ENCODE results near the gene DQX1. TPM values are rescaled to one million over a fixed set of nuclear protein-coding genes. Genes with fewer than 3 reads are reported as not detected.

The DQX1 gene
- total RNA-seq, 2 donors from 2014 or later, result 34.3 to 44.0 TPM

DNA sequence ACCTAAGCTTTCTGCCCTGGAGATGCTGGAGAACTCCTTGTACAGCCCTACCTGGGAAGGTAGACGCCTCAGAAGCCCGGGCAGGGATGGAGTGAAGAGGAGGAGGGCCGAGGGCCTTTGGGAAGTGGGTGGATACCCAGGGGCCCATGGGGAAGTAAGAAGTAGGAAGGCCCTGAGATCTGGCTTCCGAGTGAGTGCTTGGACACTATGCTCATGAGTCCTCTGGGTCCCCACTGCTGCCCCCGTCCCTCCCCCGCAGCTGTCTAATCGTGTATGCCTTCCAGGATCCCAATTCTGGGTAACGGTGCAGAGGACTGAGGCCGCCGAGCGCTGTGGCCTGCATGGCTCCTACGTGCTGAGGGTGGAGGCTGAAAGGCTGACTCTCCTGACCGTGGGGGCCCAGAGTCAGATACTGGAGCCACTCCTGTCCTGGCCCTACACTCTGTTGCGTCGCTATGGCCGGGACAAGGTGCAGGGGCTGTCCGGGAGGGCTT lies 29.6 kb upstream of the DQX1 start:
- ATAC-seq, result no peak

DNA sequence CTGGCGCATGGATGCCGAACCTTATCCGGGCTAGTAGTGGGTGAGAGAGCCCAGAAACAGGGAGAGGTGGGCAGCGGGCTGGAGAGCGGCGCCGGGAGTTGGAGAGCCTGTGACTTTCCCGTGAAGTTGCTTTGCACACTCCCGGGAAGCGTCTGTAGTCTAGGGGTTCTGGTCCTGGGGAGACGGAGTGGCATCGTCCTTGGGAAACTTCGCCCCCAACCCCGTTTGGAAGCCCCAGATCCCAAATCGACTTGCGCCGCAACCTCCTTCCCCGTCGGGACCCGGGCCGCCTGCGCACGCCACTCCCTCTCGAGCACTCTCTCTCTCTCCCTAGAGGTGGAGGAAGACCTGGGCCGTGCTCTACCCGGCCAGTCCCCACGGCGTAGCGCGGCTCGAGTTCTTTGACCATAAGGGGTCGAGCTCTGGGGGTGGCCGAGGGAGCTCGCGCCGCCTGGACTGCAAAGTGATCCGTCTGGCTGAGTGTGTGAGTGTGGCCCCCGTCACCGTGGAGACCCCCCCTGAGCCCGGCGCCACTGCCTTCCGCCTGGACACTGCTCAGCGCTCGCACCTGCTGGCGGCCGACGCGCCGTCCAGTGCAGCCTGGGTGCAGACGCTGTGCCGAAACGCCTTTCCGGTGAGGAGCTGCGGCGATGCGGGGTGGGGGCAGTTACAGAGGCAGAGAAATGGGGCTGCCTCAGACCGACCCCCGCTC lies 28.9 kb upstream of the DQX1 start:
- DNase-seq (peak; percentile 50 to 76), ATAC-seq (peak; percentile 71)
- intact Hi-C loops (cut with DNase I, micrococcal nuclease), result no loop called here

More for the DNA sequence above, 29.6 kb upstream of the DQX1 start:
- intact Hi-C loops (cut with DNase I, micrococcal nuclease), result no loop called here
- DNase-seq, result no peak

DNA sequence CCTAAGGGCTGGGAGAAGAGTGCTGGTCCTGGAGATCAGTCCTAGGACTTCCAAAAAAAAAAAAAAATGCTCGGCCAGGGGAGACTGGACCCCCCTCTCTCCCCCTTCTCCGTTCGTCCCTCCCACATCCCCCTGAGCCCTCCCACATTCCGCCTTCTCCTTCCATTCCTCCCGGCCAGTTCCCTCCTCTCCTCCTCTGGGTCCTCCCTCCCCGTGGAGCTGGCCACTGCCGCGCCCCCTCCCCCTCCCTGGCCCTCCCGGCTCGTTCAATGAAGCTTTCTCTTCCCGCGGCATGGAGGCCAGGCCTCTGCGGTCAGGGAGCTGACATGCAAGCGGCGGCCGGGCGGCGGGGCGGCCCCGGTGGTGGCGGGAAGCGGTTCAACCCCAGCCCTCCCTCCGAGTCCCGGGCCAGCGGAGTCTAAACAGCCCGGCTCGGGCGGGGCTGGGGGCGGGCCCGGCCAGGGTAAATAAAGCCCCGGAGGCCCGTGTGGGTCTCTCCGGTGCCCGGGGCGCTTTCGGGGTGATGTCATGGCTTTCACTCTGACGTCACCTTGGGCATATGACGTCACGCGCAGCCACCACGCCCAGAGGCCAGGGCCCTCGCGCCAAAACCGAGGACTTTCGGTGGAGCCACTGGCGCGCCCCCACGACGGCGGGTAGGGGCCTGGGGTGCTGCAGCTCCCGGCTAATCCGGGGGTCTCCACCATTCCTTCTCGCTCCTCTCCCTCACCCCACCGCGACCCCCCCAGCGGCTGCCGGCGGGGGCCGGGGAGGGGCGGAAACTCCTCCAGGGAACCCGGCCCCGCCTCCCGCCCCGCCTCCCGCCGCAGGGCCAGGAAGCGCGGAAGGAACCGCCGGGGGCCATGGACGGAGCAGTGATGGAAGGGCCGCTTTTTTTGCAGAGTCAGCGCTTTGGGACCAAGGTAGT lies 28.1 kb upstream of the DQX1 start, which contains the start of the genes DOK1 and LOXL3:
DOK1 (plus strand) TSS at position 829 of the 928 bp plus-strand sequence; CDS start at position 864, 35 bp downstream.
LOXL3 (minus strand) TSS at position 51 of the 928 bp plus-strand sequence. CDS start 1,308 bp downstream, outside the sequence.
- peak; percentile 83 for ATAC-seq
- intact Hi-C loops (cut with DNase I, micrococcal nuclease), result no loop called here
- DNase-seq, result peak; percentile 88 to 96

DNA sequence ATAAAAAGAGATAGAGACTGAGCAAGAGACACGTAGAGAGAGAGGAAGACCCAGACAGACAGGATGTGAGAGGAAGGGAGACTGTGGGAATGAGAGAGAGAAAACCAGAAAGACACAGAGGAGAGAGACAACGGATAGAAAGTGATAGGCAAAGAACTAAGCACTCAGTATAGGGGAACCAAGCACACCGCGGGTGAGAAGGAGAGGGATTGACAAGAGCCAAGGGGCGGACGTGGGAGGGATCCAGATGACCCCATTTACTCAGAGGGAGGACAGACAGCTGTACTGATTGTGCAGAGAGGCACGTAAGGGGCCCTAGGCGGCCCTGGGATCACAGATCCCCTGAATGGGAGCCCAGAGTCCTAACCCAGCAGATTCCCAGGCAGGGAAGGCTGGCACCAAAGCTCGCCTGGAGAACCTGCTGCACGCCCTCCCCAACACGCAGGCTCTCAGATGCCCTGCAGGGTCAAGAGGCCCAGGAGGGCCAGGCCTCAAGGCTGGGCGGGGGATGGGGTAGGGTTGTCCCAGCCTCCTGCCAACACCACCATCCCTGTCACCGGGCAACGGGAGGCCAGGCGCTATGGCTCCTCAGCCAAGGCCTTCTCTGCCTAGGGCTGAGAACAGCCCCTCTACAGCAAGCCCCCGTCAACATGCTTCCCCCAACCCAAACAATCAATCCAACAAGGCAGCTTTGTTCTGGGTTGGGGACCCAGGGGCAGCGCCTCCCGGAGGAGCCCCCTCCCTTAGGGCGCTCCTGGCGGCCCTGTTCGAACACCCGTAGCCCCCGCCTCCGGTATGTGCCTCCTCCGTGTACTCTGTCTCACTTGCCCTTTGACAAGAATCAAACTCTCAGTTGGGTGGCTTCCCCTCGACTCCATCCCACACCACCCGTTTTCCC lies 27.1 kb upstream of the DQX1 start:
- DNase-seq (no peak), ATAC-seq (no peak)
- intact Hi-C loops (cut with DNase I, micrococcal nuclease), result no loop called here

DNA sequence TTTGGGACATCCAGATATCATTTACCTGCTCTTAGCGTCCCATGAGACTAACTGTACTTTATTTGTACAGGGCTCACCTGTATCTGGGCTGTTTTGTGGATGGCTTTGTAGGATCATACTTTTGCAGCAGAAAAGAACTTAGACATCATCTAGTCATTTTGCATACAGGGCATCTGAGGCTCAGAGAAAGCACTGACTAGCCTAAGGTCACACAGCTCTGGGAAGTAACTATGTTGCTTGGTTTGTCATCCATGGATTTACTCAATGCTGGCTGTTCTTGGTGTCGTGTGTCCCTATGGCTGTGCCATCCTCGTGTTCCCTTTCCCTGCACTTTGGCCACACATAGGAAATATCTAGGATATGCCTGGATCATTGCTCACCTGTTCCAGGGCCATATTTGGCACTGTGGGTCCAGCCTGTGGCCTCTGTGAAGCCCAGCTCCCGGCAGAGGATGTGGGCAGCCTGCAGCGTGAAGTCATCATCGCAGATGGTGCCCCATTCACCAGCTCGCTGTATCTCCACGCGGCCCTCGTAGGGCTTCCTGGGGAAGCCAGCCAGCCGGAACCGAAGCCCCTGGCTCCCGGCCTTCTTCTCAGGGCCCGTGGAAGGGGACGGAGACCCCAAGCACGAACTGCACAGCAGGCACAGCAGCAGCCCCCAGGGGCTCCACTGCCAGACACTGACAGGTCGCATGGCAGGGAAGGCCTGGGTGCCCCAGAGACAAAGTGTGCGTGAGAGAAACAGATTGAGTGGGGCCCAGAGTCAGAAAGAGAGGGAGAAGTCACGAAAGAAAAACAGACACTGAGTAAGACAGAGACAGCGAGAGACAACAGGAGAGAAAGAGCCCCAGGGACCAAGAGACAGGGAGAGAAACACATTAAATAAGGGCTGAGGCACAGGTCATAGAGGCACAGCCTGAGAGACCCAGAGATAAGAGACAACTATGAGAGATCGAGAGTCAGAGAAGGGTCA lies 26.2 kb upstream of the DQX1 start:
- no peak for ATAC-seq
- intact Hi-C loops (cut with DNase I, micrococcal nuclease), result no loop called here
- DNase-seq, result no peak

DNA sequence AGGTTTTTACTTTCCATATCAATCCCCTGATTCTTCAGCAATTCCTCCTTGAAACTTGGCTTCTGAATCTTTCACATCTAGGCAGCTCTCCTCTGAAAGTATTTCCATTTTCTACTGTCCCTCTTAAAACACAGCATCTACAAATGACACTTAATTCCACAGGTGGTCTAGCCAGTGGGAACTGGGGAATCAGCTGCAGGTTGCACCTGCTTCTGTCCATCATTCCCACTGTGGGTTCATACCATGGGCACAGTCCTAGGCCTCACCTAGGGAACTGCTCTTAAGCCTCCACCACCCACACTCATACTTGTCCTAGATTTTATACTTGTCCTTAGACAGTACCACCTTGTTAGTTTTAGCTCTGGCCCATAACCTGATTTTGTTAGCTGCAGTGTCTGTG lies 25.5 kb upstream of the DQX1 start:
- no peak for ATAC-seq
- intact Hi-C loops (cut with DNase I, micrococcal nuclease), result no loop called here
- DNase-seq, result no peak

DNA sequence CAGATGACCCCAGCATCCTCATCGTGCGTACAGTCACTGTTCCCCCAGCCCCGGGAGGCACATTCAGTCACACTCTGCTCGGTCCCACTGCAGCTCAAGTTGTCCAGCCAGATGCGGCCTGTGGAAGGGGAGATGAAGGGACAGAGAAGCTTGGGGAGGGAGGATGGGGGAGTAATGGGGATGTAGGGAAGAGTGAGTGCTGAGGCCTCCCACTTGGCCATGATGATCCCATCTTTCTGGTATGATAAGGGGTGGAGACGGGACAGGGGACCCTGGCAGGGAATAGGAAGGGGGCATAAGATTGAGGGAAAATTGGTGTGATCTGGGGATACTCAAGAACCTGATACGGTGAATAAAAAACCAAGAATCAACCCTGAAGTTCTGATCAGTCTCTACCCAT lies 24.2 kb upstream of the DQX1 start:
- intact Hi-C loops (cut with DNase I, micrococcal nuclease), result no loop called here
- no peak for ATAC-seq
- DNase-seq, result no peak

DNA sequence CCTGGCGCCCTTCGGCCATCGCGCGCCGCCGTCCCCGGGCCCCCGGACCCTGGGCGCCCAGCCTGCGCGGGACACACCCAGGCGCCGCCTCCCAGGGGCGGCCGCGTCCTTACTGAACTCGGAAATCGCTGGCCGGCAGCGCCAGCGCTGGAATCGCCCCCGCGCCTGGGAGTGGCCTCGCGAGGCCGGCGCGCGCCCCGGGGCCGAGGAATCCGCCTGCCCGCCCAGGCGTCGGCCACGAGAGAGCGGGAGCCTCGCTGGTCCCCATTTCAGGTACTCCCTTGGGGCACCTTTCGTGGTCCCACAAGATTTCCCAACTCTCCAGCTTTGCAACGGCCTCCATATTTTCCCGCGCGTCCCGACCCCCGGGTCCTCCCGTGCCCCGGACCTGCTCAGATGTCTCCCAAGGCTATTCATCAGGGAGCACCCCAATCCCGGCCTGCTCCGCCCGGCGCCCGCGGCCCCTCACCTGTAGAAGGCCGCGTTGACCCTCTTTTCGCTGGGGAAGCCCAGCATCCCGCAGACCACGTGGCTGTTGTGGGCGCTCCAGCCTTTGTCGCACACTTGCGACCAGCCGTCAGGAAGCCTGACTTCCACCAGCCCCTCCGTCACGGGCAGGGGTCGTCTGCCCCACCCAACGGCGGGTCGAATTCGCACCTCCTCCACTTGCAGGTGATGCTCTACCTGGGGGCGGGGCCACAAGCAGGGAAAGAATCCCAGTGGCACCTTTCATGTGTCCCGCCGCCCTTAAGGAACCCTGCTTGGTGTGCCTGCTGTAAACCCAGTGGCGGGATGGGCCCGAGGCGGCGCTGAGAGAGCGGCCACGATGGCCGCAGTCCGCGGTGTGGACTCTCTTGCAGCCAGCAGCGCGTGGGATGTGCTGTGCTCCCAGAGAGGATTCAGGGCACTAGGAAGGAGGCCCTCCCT lies 23.1 kb upstream of the DQX1 start:
- intact Hi-C loops (cut with DNase I, micrococcal nuclease), result no loop called here
- ATAC-seq (peak; percentile 90), DNase-seq (peak; percentile 71 to 80)

DNA sequence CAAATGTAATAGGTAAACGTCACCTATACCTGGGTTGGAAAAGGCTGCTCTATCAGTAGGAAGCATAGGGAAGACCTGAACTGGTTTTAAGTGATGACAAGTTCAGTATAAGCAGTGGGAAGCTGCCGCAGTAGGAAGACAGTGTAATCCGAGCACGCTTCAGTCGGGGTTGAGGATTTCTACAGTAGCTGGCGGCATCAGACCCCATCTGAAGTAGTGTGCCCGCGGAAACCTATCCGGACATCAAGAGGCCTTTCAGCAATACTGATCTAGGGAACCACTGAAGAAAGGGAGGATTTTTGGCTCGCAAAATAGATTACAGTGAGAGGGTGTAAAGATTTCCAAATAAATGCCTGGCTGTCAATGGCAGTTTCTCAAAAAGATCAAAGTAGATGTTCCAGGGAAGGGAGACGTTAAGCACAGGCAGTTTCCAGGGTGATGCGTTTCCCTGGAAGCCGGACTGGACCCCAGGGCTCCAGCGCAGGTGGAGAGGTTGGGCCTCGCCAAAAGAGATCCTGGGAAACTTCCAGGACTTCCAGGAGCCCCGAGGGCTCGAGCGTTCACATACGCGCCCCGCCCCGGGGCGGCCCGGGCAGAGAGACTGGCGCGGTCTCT lies 22.4 kb upstream of the DQX1 start:
- DNase-seq (no peak), ATAC-seq (no peak)
- intact Hi-C loops (cut with DNase I, micrococcal nuclease), result no loop called here

DNA sequence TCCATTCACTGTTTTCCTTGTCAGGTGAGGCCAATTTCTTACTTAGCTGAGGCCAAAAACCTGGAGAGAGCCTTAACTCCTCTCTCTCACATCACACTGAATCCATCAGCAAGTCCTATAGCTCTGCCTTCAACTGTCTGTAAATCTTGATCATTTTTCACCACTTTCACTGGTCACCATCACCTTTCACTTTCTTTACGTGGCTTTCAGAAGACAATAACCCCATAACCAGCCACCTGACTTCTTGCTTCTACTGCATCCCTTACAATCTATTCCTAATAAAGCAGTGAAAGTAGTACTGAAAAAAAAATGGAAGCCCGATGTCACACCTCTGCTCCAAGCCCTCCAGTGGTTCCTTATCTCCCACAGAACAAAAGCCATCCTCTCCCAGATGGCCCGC lies 20.0 kb upstream of the DQX1 start:
- no peak for DNase-seq
- ATAC-seq, result no peak
- intact Hi-C loops (cut with DNase I, micrococcal nuclease), result no loop called here

DNA sequence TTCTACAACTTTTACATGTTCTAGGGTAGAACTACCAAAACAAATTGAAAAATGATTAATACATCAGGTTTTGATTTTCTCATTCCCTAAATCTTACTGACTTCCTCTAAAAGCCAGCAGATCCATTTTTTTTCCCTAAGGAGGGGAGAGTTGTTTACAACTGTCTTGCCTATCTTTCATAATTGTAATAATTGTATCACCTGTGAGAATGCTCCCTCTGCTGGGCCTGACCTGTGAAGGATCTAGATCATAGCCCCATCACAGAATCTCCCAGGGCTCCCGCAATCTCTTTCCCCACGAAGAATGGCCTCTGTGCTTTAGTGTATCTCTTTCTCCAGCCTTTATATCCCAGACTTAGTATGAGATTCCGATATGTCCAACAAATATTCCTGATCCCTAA lies 18.6 kb upstream of the DQX1 start:
- intact Hi-C loops (cut with DNase I, micrococcal nuclease), result no loop called here
- ATAC-seq (no peak), DNase-seq (no peak)

DNA sequence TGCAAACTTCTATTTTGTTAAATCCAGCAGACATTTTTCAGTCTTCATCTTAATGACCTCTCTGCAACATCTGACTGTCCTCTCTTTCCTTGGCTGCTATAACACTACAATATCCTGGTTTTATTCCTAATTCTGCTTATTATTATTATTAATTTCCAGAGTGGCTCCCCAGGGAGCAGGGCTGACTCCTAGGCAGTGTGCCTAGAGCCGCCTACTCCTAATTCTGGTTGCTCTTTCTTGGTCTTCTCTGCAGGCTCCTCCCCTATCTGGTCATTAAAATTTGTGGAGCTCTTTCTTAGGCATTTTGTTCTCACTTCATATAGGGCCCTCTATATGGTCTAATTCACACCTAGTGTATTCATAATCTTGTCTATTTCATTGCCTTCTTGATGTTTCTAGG lies 16.9 kb upstream of the DQX1 start:
- intact Hi-C loops (cut with DNase I, micrococcal nuclease), result no loop called here
- ATAC-seq (no peak), DNase-seq (no peak)

DNA sequence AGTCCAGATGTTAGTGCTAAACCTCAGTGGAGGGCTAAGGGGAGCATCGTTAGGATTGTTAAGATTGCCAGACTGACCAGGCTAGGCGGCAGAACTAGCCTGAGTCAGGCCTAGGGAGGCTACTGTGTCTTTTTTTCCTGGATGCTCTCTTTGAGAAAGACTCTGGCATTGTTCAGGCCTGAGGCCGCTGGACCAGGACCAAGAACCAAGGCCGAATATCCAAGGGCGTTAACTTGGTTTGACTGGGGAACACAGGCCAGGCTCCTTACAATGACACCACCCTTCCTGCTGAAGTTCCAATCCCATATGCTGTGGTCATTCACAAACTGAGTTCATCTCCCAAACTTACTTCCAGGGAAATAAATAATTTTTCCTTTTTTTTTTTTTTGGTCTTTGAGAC lies 14.3 kb upstream of the DQX1 start:
- DNase-seq, result no peak
- ATAC-seq, result no peak
- intact Hi-C loops (cut with DNase I, micrococcal nuclease), result no loop called here

DNA sequence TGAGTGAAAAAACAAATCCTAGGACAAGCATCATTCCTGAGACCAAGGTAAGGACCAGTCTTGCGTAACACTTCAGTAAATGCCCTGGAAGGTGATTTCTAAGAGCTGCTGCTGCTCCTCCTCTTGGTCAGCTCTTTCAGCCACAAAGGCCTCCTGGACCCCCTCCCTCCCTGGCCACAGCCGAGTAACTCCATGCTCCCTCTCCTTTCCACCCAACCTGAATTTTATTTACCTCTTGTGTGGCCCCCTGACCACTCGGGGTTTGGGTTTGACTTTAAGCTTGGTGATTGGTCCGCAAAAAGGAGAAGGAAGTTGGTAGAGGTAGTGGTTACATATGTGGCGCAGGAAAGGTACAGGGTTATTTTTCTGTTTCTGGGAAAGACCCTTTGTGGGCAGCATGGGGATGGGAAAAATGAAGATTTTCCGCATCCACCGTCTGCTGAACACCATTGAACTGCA lies 12.9 kb upstream of the DQX1 start:
- intact Hi-C loops (cut with DNase I, micrococcal nuclease), result no loop called here
- DNase-seq (no peak), ATAC-seq (no peak)

DNA sequence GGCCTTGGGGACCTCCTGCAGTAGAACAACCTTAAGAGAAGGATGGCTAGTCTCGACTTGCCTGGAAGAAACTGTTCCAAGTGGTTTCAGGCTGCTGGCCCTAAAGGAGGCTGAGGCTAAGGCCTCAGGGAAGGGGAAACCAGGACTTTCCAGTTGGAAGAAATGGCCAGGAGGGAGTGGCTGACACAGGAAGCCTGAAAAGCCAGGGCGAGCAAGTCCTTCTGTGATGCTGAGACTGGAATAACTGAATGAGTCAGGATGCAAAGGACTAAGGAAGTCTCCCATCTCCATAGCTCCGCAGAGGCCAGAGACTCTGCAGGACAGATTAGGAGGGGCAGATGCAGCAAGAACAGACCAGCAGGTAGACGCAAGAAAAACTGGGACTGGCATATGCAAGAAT lies 11.1 kb upstream of the DQX1 start:
- intact Hi-C loops (cut with DNase I, micrococcal nuclease), result no loop called here
- no peak for ATAC-seq
- no peak for DNase-seq
